GM18508 (cell line): Measurements from ENCODE around the gene RUNX3.
A peak's percentile ranks its signal among the peaks of the same experiment; 100 is the strongest.

Experiments used
- ATAC-seq: cut with Tn5 transposase; IDR thresholded peaks from one replicate; pipeline ENCODE4 v1.9.1; 2021; ENCODE audit warnings: moderate number of reproducible peaks; ENCODE audit not compliant: insufficient read depth, unreplicated experiment

The RUNX3 gene

DNA sequence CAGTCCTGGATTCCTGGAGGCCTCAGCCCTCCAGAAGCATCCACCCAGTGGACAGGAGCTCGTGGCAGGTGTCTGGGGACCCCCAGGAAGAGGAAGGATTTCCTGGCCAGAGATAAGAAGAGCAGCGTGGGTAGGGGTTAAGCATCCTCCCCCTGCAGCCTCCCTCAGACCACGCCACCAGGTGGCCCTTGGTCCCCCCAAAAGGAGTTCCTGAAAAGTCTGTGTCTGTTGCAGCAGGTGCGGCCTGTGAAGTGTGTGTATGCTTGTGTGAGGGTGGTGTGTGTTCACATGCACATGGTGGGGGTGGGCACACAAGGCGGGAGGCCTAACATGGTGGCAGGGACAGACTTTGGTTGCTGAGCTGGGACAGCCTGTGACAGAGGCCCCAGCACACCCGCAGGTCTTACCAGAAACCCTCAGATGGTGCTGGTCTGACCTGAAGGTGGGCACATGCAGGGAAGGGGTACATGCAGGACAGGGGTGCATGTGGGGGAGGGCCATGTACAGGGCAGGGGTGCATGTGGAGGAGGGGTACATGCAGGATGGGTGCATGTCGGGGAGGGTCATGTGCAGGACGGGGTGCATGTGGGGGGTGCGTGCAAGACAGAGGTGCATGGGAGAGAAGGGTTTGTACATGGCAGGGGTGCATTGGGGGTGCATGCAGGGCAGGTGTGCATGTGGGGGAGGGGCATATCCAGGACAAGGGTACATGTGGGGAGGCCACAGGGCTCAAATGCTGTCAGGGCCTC lies 18.2 kb upstream of the RUNX3 start:
- no peak for ATAC-seq

DNA sequence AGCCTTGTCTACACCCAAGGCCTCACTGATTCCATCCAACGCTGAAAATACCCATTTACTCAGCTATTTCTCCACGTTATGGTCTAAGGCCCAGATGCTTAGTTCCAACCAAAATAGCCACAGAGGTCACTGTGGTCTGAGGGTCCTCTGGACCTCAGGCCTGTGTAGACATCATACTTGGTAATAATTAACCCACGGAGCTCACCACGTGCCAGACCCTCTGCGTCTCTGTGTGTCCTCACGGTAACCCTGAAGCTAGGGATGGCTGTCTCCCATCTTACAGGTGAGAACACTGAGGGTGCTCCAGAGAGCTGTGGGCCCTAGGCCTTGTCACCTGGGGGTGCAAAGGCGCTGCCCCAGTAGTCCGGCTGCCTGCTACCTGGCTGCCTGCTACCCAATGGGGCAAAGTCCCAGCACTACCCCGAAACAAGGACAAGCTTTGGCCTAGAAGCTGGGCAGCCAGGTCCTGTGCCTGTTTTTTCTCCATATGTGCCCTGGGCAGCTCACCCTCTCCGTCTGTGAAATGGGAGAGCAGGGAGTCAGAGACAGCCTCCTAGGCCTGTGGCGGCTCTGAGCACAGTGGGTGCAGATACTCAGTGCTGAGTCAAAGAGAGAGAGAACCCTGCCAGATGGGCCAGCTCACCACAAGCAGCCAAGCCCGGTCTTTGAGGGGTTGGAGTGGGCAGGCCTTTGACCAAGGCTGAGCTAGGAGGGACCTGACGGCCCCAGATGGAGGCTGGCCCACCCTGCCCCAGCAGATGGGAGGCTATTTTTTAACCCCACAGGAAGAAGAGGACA lies 17.0 kb upstream of the RUNX3 start:
- peak; percentile 65 for ATAC-seq

DNA sequence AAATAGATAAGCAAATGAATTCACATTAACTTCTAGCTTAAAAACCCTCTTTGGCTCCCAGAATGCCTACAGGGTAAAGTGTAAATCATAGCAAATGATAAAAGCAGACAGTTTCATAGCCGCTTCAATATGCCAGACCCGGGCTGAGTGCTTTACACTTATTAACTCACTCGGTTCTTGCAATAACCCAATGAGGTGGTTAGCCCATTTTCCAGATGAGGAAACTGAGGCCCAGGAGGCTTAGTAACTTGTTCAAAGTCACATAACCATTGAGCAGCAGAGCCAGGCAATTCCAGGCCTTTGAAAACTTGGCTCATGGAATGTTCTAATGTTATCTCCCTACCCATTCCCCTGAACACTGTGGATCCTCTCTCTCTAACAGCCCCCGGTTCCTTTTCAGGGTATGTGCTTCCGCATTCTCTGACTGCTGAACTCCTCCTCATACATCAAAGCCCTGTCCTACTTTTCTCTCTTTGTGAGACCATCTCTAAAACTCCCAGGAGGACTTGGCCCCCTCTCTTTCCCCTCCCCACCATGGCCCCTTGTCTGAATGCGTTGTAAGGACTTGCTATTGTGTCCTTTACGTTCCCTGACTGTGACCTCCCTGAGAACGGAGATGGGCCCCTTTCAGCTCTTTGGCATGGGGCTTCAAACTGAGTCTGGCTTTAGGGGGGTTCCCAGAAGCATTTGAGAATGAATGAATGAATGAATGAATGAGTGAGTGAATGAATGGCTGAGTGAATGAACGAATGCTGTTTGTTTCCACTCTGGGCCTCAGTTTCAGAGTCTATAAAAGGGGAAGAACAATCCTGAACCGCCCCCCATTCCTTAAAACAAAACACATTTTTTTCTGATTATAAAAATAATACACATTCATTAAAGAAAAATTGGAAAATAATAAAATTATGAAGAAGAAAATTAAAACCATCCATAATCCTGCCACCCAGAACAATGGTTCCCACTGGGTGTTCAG lies 15.6 kb upstream of the RUNX3 start:
- ATAC-seq: no peak

DNA sequence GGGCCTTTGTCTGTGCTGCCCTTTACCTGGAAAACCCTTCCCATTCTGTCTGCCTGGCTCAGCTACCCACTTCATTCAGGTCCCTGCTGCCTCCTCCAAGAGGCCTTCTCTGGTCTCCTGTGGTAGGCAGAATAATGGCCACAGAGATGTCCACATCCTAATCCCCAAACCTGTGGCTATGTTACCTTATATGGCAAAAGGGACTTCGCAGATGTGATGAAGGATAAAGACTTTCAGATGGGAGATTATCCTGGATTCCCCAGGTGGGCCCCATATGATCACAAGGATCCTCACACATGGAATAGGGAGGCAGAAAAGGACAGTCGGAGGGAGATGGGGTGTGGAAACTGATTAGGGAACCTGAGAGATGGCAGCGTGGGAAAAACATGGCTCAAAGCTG lies 14.2 kb upstream of the RUNX3 start:
- no peak for ATAC-seq

DNA sequence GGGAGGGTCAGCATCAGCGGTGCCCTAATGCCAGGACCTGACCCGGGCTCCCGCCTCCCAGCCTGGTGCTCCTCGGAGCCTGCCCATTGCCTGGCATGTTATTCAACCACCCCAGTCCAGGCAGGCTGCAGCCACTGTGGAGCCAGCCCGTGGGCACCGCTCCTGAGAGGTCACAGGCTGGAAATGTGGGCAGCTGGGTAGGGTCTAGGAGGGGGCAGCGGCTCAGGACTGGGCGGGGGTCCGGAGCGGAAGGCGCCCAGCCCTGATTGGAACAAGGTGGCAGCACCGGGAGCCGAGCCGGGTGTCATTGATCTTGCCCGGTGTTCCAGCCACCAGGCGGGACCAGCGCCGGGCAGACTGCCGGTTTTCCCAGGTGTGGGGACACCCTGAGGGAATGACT lies 12.7 kb upstream of the RUNX3 start:
- ATAC-seq: no peak

DNA sequence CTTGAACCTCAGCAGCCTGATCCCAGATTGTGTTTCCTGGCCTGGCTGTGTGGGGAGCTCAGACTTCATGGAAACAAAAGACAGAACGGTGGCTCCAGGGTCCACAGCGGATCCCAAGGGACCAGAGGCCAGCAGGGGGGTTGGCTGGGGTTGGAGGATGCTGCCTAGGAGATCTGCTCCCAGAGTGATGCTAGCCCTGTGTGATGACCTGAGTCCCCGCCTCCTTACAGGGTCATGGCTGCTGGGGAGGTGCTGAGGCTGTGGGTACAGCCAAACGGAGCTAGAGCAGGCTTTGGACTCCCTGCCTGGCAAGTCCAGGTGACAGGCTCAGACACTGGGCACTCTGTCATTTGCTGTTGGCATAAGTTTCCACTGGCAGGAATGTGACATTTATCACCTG lies 11.5 kb upstream of the RUNX3 start:
- ATAC-seq: no peak

DNA sequence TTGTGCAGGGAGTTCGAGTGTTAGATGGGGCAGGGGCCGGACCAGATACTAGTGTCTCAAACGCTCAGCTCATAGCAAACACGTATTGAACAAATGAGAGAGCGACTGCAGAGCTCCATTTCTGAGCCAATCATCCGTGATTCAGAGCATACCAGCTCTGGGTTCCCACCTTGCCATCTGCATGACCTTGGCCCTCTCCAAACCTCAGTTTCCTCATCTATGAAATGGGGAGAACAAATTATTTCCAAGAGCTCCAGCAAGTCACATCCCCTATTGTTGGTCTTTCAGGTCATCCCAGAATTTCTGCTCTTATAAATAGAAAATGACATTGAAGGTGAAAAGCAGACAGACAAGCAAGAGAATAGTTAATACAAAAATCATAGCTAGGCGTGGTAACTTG lies 10.2 kb upstream of the RUNX3 start:
- ATAC-seq: no peak

DNA sequence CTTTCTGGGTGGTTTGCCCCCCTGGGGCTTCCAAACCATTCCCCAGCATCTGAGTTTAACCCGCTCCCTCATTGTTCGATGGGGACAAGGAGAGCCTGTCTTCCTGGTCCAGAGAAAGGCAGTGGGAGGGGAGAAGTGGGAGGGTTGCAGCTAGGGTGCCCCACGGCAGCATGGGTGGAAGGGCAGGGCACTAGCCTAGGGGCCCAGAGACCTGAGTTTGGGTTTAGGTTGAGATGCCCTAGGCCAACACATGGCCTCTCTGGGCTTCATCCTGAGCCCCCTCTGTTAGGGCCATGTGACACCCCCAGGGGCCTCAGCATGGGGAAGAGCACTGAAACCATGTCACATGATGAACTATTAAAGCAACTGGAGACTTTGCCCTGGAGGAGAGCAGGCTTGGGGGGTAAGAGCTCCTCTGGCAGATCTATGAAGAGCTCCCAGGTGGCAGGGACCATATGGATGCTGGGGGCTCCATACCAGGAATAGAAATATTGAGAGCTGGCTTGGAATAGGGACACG lies 9.7 kb upstream of the RUNX3 start:
- no peak for ATAC-seq

DNA sequence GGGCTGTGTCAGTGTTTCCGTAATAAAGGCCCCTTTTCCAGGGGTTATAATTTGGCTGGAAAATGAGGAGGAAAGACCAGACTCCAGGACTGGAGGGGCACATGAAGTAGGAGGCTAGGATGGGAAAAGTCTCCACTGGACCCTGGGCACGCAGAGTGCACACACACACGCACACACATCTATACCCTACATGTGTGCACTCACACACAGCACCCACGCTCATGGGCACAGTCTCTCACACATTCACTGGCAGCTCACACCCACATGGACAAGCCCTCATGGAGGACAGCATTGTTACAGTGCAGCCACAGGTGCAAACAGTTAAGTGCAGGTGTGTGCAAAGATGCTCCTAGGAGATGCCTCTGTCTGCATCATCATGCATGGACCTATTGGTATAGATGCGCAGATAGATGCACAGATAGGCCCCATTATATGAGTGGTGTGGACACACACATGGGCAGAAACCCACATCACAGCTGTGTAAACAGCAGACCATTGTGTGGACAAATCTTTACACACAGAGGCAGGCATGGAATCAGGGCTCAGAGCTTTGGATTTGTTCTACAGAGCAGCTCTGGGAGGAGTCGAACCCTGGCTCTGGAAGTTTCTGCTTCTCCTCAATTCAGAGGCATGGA lies 9.1 kb upstream of the RUNX3 start:
- ATAC-seq: no peak

DNA sequence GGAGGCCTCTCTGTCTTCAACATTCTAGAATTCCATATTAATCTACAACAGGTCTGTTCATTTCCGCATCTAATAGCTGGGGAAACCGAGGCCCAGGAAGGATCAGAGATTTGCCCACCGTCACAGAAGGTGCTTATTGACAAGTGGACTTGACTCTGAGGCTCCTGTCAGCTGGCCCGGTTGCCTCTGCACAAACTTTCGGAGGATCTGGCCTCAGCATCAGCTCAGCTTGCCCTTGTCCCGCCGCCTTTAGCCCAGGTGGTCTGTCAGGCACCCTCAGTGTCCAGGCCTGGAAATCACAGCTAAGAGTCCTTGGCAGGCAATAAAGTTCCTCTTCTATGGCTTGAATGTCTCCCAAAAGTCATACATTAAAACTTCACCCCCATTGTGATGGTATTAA lies 8.2 kb upstream of the RUNX3 start:
- ATAC-seq: no peak

DNA sequence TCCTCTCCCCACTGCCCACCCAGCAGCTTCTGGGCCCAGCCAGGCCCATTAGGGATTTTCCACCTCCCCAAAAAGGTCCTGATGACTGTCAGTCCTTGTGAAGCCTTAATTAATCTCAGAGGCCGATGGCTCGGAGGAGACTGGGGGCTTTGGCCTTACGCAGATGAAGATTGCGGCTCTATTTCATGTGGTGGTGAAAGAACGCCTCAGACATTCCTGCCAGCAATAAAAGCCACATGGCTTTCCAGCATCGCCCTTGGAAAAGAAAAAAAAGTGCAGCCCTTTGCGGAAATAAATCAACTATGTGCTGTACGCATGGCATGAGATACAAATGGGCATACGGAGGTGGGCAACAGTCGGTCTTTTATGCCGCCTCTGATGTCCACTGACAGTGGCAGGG lies 6.6 kb upstream of the RUNX3 start:
- no peak for ATAC-seq

DNA sequence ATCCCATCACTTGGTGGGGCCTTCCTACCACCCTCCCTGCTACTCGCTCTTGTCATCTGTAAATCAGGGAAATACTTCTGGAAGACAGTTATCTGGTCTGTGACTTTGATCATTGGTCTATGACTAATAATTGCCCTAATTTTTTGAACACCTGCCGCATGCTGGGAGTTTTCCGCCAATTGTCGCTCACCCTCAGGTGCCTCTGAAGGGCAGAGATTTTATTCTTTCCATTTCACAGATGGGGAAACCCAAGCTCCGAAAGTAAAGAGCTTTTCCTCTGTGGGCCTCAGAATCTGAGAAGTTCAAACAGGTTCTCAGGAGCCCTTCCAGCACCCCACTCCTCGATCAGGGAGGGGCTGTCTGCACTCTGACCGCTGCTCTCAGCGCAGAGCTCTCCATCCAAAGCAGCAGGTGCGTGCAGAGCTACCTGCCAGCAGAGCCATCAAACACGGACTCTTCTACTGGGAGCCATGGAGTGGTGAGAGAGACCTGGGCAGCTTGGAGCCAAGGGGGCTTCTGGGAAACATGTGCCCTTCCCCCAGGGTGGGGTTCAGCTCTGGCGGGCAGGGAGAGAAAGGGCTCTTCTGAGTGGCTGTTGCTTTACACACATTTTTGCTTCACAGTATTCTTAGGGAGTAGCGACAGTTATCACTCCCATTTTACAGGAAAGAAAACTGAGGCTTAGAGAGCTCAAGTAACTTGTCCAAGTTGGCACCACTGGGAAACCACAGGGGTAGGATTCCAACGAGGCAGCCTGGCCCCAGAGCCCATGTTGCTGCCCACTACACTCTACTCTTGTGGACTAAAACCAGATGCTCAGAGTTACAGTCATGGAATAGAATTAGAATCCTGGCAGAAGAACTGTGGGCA lies 5.8 kb upstream of the RUNX3 start:
- no peak for ATAC-seq

DNA sequence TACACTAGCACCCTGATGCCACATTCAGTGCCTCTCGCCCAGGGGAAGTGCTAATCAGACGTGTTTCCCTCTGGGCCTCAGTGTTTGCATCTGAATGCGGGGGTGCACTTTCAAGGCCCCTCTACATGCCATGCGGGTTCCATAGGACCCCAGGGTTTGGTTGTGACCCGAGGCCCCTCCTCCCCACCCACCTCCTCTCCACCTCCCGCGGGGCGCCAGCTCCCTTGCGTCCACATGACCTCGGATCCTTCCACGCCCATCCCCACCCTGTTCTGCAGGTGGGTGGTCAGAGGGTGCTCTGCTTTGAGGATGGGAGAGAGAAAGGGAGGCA lies 5.1 kb upstream of the RUNX3 start:
- ATAC-seq: no peak

DNA sequence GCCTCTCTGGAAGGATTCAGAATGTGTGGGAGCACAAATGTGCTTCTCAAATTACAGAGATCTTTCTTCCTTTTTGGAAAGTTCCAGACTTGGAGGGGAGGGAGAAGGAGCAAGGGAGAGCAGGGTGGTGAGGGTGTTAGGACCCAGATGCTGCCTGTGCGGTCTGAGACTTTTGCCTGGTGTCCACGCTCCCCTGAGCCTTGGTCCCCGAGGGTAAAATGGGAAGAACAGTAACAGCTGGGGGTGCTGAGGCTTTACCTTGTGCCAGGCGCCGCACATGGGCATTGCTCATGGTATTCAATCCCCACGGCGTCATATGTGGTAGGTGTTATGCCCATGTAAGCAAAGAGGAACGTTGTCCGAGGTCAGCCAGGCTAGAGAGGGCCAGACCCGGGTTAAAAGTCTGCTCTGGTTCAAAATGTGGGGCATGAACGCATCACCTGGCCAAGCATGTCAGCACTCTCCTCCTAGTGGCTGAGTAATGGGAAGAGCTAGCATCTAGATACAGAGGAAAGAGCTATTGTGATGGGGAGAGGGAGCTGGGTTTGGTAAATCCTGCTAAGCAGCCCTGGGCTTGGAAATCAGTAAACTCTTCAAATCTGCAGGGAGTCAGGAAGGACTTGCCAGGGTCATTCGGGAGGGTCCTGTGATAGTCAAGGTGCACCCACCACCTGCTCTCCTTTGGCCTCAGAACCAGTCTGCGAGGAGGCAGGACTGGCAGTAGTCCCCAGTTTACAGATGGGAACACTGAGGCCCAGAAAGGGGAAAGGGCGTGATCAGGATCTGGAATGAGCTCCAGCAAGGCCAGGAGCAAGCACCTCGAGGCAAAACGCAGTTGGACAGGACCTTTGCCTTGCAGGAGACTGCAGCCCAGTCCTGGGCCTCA lies 4.5 kb upstream of the RUNX3 start:
- no peak for ATAC-seq

DNA sequence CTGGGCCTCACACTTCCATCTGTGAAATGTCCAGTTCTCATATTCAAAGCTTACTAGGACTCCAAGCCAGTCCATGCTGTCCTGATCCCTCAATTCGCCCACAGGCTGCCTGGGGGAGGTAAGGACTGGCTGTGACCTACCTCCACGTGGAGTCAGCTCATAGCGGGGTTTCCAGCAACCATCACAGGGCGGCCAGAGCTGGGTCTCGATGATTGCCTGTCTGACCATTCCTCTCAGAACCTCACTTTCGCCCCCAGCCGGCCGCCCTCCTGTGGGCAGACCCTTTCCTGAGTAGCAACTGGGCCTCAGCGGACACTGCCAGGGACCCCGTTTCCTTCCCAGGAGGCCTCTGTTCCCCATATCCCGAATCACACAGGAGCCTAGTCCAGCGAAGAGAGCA lies 3.4 kb upstream of the RUNX3 start:
- no peak for ATAC-seq

DNA sequence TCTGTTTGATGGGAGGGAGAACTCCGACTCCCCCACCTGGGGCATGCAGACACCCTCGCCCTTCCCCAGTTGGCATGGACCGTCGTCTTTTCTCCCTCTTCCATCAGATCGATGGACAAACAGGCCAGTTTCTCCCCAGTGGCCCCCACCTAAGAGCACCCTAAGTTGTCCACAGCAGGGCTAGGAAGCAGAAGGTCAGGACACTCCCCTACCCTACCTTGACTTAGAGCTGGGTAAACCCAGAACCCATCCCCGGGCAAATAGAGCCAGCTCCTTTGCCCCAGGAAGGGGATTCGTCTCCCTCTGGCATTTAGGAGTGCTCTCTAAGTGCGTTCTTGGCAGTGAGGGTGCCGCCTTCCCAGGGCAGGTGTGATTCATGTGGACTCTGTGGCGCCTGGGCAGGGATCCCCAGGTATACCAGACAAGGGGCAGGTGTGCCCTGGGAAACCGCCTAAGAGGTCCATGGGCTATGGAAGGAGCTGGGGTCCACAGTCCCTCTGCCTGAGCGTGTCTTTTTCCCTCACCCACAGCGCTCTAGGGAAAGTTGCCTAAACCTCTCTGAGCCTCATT lies 2.7 kb upstream of the RUNX3 start:
- no peak for ATAC-seq

DNA sequence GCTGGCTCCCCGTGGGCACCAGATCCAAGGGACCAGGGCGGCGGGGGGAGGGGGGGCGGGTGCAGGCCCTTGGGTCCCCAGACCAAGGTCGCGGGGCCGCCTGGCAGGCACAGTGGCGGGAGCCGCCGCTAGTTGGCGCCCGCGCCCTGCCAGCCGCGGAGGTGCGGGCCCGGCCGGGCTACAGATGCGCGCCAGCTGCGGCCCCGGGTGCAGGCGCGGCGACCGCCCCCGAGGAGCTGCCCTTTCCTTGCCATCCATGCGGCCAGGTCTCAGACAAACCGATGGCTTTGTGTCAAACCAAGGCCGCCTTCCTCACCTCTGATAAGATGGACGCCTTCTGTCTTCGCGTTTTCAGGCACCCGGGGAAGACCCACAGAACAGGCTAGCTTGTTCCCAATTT lies 2.2 kb upstream of the RUNX3 start:
- no peak for ATAC-seq
